GM12878 (cell line): ENCODE measurements around the gene NCBP2L.

ENCODE experiments used
- CEBPB ChIP-seq, 2 experiments: fragments of 150-350 bp in 1 of 2; IDR thresholded peaks; 2 replicates each; pipeline ENCODE4 v1.6.1; 2012 to 2014; ENCODE audit warnings: low read depth in 2 of 2, low read length in 2 of 2, borderline replicate concordance in 1 of 2, inconsistent platforms in 1 of 2
- EP300 ChIP-seq, 2 experiments: fragments of 150-350 bp in 1 of 2; IDR thresholded peaks; 2 replicates each; pipeline ENCODE4 v1.6.1; 2011 to 2012; ENCODE audit warnings: low read depth in 2 of 2, low read length in 2 of 2, borderline replicate concordance in 1 of 2, improper control_type of control experiment in 1 of 2, inconsistent platforms in 1 of 2; ENCODE audit not compliant: control insufficient read depth in 1 of 2
- ESRRA ChIP-seq: IDR thresholded peaks from 2 replicates; pipeline ENCODE4 v1.6.1; 2012; ENCODE audit warnings: mild to moderate bottlenecking, low read length, improper control_type of control experiment
- KDM1A ChIP-seq: fragments of 200-600 bp; sonication (generic); IDR thresholded peaks from 2 replicates; pipeline ENCODE4 v1.6.1; 2016; ENCODE audit warnings: borderline replicate concordance
- MTA2 ChIP-seq: fragments of 450-650 bp; IDR thresholded peaks from 2 replicates; pipeline ENCODE4 v1.6.1; 2016; ENCODE audit warnings: low read depth, mild to moderate bottlenecking, moderate library complexity
- MXI1 ChIP-seq: fragments of 150-350 bp; IDR thresholded peaks from 2 replicates; pipeline ENCODE4 v1.6.1; 2011; ENCODE audit warnings: low read depth, mild to moderate bottlenecking, inconsistent platforms, low read length, improper control_type of control experiment
- POLR2A ChIP-seq: IDR thresholded peaks from 2 replicates; pipeline ENCODE4 v1.6.1; 2011; ENCODE audit warnings: low read depth, mild to moderate bottlenecking, low read length
- RELB ChIP-seq: fragments of 450-650 bp; IDR thresholded peaks from 2 replicates; pipeline ENCODE4 v1.6.1; 2017; ENCODE audit warnings: low read depth, mild to moderate bottlenecking, moderate library complexity
- SUZ12 ChIP-seq: fragments of 200-600 bp; sonication (generic); IDR thresholded peaks from one replicate; pipeline ENCODE4 v1.6.1; 2018; ENCODE audit warnings: antibody characterized with exemption, mild to moderate bottlenecking; ENCODE audit not compliant: unreplicated experiment
- TAF1 ChIP-seq: IDR thresholded peaks from 2 replicates; pipeline ENCODE4 v1.6.1; 2011; ENCODE audit warnings: mild to moderate bottlenecking, low read depth, low read length, borderline replicate concordance
- WRNIP1 ChIP-seq: IDR thresholded peaks from 2 replicates; pipeline ENCODE4 v1.6.1; 2011; ENCODE audit warnings: low read depth, low read length, improper control_type of control experiment, borderline replicate concordance
- ZBED1 ChIP-seq: IDR thresholded peaks from 2 replicates; pipeline ENCODE4 v1.6.1; 2016; ENCODE audit warnings: borderline replicate concordance
- TF ChIP-seq, protein P1 (sequence below), 3 experiments: IDR thresholded peaks in 2 of 3; conservative IDR thresholded peaks in 1 of 3; 2 replicates each; pipeline ENCODE4 v1.5.1; 2011; ENCODE audit warnings: low read depth in 3 of 3, low read length in 3 of 3, mild to moderate bottlenecking in 3 of 3, control low read depth in 2 of 3, moderate library complexity in 2 of 3, inconsistent platforms in 1 of 3, mixed read lengths in 1 of 3; ENCODE audit not compliant: control insufficient read depth in 2 of 3, insufficient read depth in 1 of 3; ENCODE audit errors: extremely low read depth in 1 of 3

GRCh38 chrX:107744868-107745267 lies 32.7 kb upstream of the NCBP2L start:
- no peak for TF ChIP-seq CEBPB (IDR thresholded peaks at IDR 0.05; ENCODE audit: borderline replicate concordance in 1 of 2, low read depth in 2 of 2, low read length in 2 of 2)
- no peak for TF ChIP-seq POLR2A
- no peak for TF ChIP-seq KDM1A
- TF ChIP-seq, protein P1, sequence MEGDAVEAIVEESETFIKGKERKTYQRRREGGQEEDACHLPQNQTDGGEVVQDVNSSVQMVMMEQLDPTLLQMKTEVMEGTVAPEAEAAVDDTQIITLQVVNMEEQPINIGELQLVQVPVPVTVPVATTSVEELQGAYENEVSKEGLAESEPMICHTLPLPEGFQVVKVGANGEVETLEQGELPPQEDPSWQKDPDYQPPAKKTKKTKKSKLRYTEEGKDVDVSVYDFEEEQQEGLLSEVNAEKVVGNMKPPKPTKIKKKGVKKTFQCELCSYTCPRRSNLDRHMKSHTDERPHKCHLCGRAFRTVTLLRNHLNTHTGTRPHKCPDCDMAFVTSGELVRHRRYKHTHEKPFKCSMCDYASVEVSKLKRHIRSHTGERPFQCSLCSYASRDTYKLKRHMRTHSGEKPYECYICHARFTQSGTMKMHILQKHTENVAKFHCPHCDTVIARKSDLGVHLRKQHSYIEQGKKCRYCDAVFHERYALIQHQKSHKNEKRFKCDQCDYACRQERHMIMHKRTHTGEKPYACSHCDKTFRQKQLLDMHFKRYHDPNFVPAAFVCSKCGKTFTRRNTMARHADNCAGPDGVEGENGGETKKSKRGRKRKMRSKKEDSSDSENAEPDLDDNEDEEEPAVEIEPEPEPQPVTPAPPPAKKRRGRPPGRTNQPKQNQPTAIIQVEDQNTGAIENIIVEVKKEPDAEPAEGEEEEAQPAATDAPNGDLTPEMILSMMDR (IDR thresholded peaks at IDR 0.05 in 2 of 3, conservative IDR thresholded peaks at IDR 0.05 in 1 of 3; ENCODE audit: control insufficient read depth in 2 of 3, extremely low read depth in 1 of 3, insufficient read depth in 1 of 3, low read depth in 3 of 3, low read length in 3 of 3), result no peak
- no peak for TF ChIP-seq MXI1
- TF ChIP-seq SUZ12, result no peak
- TF ChIP-seq WRNIP1, result no peak
- no peak for TF ChIP-seq ZBED1
- TF ChIP-seq MTA2, result no peak
- no peak for TF ChIP-seq TAF1
- TF ChIP-seq RELB, result no peak
- no peak for TF ChIP-seq ESRRA
- TF ChIP-seq EP300 (IDR thresholded peaks at IDR 0.05; ENCODE audit: borderline replicate concordance in 1 of 2, control insufficient read depth in 1 of 2, low read depth in 2 of 2, low read length in 2 of 2), result no peak
